ENCODE results near the gene ZNF436. TPM values are rescaled to one million over a fixed set of nuclear protein-coding genes. Genes with fewer than 3 reads are reported as not detected.

ZNF436 gene
- total and polyA plus RNA-seq, 3 donors from 2014 or later, result 24.6 to 29.0 (median 26.7) TPM

DNA sequence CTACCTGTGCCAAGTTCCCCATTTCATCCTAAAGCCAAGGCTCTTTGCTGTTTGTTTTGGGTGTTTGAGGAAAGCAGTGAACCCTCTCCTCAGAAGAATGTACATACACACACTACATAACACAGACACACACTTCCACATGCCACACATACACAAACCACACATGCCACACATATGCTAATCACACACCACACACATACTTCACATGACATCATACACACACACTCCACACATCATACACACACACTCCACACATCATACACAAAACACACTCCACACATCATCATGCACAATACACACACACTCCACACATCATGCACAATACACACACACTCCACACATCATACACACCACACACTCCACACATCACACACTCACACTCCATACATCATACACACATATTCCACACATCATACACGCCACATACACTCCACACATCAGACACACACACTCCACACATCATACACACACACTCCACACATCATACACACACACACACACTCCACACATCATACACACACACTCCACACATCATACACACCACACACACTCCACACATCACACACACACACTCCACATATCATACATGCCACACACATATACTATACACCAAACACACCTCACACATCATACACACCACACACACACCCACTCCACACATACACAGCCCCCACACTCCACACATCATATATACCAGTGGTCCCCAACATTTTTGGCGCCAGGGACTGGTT, 22.7 kb upstream of the ZNF436 start:
- H3K4me3 ChIP-seq, result no peak overlapping the region
- no peaks in the 10 kb centered on the region for H3K36me3 ChIP-seq (ENCODE audit: low read depth, missing control alignments)
- no peaks in the 10 kb centered on the region for H3K9me3 ChIP-seq
- H3K27me3 ChIP-seq, result no peaks in the 10 kb centered on the region
- 67 to 70% methylated on average over 2 of the region's 2 CpGs for WGBS, 2 donors
- TF ChIP-seq CTCF (IDR thresholded peaks at IDR 0.05), result no peak
- TF ChIP-seq POLR2A (IDR thresholded peaks at IDR 0.05), result no peak
- H3K4me1 ChIP-seq, result peaks cover 33% of the 10 kb centered on the region
- H3K27ac ChIP-seq, result no peak overlapping the region
- intact Hi-C loops (cut with DNase I; ENCODE audit: low total_unique reads), result no loop called here
- no peak for DNase-seq

DNA sequence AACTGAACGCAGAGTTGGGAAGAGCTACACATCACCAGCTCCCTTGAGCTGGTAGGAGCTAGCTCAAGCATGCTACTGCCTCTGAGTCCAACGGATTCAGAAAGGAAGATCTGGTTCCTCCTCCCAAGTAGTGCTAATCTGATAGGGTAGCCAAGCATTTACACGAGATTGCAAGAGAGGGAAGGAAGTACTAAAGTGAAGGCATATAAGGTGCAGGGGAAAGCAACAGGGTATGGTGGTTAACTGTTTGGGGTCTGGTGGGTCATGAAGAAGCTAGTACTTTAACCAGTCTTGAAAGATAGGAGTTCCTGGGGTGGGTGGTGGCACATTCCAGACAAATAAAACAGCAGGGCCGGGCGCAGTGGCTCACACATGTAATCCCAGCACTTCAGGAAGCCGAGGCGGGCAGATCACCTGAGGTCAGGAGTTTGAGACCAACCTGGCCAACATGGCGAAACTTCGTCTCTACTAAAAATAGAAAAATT, 20.2 kb upstream of the ZNF436 start:
- intact Hi-C loops (cut with DNase I; ENCODE audit: low total_unique reads), result no loop called here
- H3K27ac ChIP-seq, result no peak overlapping the region
- DNase-seq, result no peak

DNA sequence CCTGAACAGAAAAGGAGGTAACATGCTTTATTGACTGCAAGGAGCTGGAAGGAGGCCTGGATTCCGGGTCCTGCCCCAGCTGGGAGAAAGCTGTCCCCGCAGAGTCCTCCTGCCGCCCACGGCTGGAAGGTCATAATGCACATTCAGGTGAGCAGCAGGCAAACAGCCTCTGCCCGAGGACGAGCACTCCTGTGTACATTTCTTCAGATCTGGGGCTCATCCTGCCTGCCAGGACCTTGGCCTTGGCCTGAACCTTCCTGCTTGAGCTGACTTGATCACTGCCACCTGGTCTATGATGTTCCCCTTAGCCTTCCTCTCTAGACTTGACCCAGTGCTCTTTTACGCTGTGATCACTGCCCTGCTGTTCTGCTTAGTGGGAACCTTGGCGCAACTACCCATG, 17.9 kb upstream of the ZNF436 start:
- H3K36me3 ChIP-seq (ENCODE audit: low read depth, missing control alignments), result no peaks in the 10 kb centered on the region
- no peak overlapping the region for H3K27ac ChIP-seq
- H3K27me3 ChIP-seq, result no peaks in the 10 kb centered on the region
- no peak overlapping the region for H3K4me3 ChIP-seq
- peaks cover 24% of the 10 kb centered on the region for H3K4me1 ChIP-seq
- no peak for TF ChIP-seq CTCF (IDR thresholded peaks at IDR 0.05)
- no peak for TF ChIP-seq POLR2A (IDR thresholded peaks at IDR 0.05)
- 44 to 47% methylated on average over 7 to 8 of the region's 8 CpGs for WGBS, 2 donors
- intact Hi-C loops (cut with DNase I; ENCODE audit: low total_unique reads), result no loop called here
- no peak for DNase-seq
- no peaks in the 10 kb centered on the region for H3K9me3 ChIP-seq

More for the DNA sequence above, 20.2 kb upstream of the ZNF436 start:
- no peaks in the 10 kb centered on the region for H3K36me3 ChIP-seq (ENCODE audit: low read depth, missing control alignments)
- no peaks in the 10 kb centered on the region for H3K27me3 ChIP-seq
- no peak overlapping the region for H3K4me3 ChIP-seq
- no peaks in the 10 kb centered on the region for H3K9me3 ChIP-seq
- WGBS, 2 donors, result 67 to 74% methylated on average over 9 of the region's 9 CpGs
- peaks cover 27% of the 10 kb centered on the region for H3K4me1 ChIP-seq
- TF ChIP-seq POLR2A (IDR thresholded peaks at IDR 0.05), result no peak
- no peak for TF ChIP-seq CTCF (IDR thresholded peaks at IDR 0.05)

GRCh38 chr1:23385119-23385621, 15.5 kb upstream of the ZNF436 start:
- intact Hi-C loops (cut with DNase I; ENCODE audit: low total_unique reads), result no loop called here
- DNase-seq, result no peak
- Histone ChIP-seq H3K4me1 (peaks cover 18% of the 10 kb centered on the region), H3K27me3 (no peaks in the 10 kb centered on the region), H3K27ac (no peak overlapping the region), H3K36me3 (ENCODE audit: low read depth, missing control alignments) (no peaks in the 10 kb centered on the region), H3K9me3 (no peaks in the 10 kb centered on the region), H3K4me3 (no peak overlapping the region)
- WGBS, 2 donors, result 77 to 83% methylated on average over 14 of the region's 14 CpGs
- no peak for TF ChIP-seq POLR2A (IDR thresholded peaks at IDR 0.05)
- TF ChIP-seq CTCF (IDR thresholded peaks at IDR 0.05), result no peak
